NCI-H1417 treated with DMSO at 0.1 percent for 48 hours (cell line): ENCODE data around the gene CXCR5.
"Not testable (repeated sequence)": the region's sequence is repeated elsewhere in the genome, so short reads cannot be mapped to it uniquely, and the experiment has no call there.

ENCODE experiments used
- DNase-seq: peaks from one replicate; lab custom pipeline; 2025; lab: John Stamatoyannopoulos, UW

The CXCR5 gene

GRCh38 chr11:118883368-118884071 is at the start of gene CXCR5:
CXCR5 (plus strand) TSS chr11:118883892; CDS start chr11:118883942, 50 bp downstream.
- DNase-seq: no peak

- no peak for DNase-seq
Observed at GRCh38 chr11:118834427-118835028, 49.2 kb upstream of the CXCR5 start.

- DNase-seq: no peak
Observed at GRCh38 chr11:118837868-118838267, 45.8 kb upstream of the CXCR5 start.

GRCh38 chr11:118838905-118839553 is 44.7 kb upstream of the CXCR5 start:
- DNase-seq: no peak

GRCh38 chr11:118841469-118842242 is 42.0 kb upstream of the CXCR5 start:
- DNase-seq: no peak

- no peak for DNase-seq
Observed at GRCh38 chr11:118842369-118842768, 41.3 kb upstream of the CXCR5 start.

GRCh38 chr11:118842843-118843242 is 40.8 kb upstream of the CXCR5 start:
- not testable (repeated sequence) for DNase-seq

GRCh38 chr11:118843565-118843964 is 40.1 kb upstream of the CXCR5 start:
- DNase-seq: no peak

- no peak for DNase-seq
Observed at GRCh38 chr11:118845369-118845768, 38.3 kb upstream of the CXCR5 start.

- DNase-seq: no peak
Observed at GRCh38 chr11:118846181-118846935, 37.3 kb upstream of the CXCR5 start.

- no peak for DNase-seq
Observed at GRCh38 chr11:118849825-118850224, 33.9 kb upstream of the CXCR5 start.

- no peak for DNase-seq
Observed at GRCh38 chr11:118851970-118852369, 31.7 kb upstream of the CXCR5 start.

GRCh38 chr11:118853678-118854077 is 30.0 kb upstream of the CXCR5 start:
- no peak for DNase-seq

- no peak for DNase-seq
Observed at GRCh38 chr11:118856314-118856713, 27.4 kb upstream of the CXCR5 start.

GRCh38 chr11:118857385-118857784 is 26.3 kb upstream of the CXCR5 start:
- no peak for DNase-seq

- DNase-seq: no peak
Observed at GRCh38 chr11:118859973-118860372, 23.7 kb upstream of the CXCR5 start.

- no peak for DNase-seq
Observed at GRCh38 chr11:118868659-118869058, 15.0 kb upstream of the CXCR5 start.

GRCh38 chr11:118870396-118871343 is 13.0 kb upstream of the CXCR5 start:
- no peak for DNase-seq

- DNase-seq: no peak
Observed at GRCh38 chr11:118872403-118872821, 11.3 kb upstream of the CXCR5 start.

- no peak for DNase-seq
Observed at GRCh38 chr11:118873804-118874203, 9.9 kb upstream of the CXCR5 start.

- no peak for DNase-seq
Observed at GRCh38 chr11:118876286-118876685, 7.4 kb upstream of the CXCR5 start.
